ENCODE measurements around the gene ESF1. TPM values are rescaled to one million over a fixed set of nuclear protein-coding genes. Genes with fewer than 3 reads are reported as not detected.
A peak's percentile ranks its signal among the peaks of the same experiment; 100 is the strongest.

The ESF1 gene
- total RNA-seq (1 to 10 TPM; 8.3 to 9.6 TPM), total RNA-seq (25.3 to 36.2 reads per million in 2 donors)

DNA sequence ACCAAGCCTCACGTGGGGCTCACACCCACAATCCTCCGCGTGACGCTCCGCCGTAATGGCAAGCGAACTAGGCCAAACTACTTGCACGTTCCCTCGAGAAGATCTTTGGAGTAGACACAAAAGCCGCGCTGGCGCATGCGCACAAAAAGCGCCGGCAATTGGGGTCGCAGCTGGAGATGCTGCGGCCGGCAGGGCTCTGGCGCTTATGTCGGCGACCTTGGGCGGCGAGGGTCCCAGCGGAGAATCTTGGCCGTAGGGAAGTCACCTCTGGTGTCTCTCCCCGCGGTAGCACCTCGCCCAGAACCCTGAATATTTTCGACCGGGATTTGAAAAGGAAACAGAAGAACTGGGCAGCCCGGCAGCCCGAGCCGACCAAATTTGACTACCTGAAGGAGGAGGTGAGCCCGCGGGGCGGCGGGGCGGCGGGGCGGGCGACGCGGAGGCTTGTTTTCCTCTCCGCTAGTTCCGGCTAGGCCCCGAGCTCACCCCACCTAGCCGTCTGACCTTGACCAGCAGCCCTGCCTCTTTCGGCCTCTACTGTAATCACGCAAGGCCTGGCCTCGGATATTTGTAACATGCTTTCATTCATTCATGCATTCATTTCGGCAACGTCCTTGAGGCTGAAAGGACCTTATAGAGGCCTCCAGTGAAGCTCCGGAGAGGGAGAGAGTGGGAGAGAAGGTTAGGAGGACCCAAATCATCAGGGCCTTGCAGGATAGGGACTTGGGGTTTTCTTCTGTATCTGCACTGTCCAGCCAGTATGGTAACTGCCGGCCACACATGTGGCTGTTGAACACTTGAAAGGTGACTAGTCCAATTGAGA lies at the start of gene ESF1, which contains the start of gene NDUFAF5:
TSS of gene ESF1 (minus strand) at position 27 of the 823 bp plus-strand sequence. CDS start 1,779 bp downstream, outside the sequence.
TSS of gene NDUFAF5 (plus strand) at position 136 of the 823 bp plus-strand sequence. CDS start at position 177, 41 bp downstream.
- H3K36me3 Mint-ChIP-seq (ENCODE audit: low read depth) = peaks cover 13% of the 10 kb centered on the region
- no peaks in the 10 kb centered on the region for H3K9me3 ChIP-seq (ENCODE audit: control insufficient read depth, low read length, poor library complexity, severe bottlenecking)
- peaks cover 36% of the 10 kb centered on the region for H3K4me1 Mint-ChIP-seq
- H3K27ac Mint-ChIP-seq = peak within 1 kb of the TSS; percentile 99
- peak within 1 kb of the TSS; percentile 99 for H3K4me3 Mint-ChIP-seq
- ATAC-seq (peak; percentile 98), DNase-seq (peak; percentile 74 to 86 (median 81))
- no peaks in the 10 kb centered on the region for H3K27me3 Mint-ChIP-seq

DNA sequence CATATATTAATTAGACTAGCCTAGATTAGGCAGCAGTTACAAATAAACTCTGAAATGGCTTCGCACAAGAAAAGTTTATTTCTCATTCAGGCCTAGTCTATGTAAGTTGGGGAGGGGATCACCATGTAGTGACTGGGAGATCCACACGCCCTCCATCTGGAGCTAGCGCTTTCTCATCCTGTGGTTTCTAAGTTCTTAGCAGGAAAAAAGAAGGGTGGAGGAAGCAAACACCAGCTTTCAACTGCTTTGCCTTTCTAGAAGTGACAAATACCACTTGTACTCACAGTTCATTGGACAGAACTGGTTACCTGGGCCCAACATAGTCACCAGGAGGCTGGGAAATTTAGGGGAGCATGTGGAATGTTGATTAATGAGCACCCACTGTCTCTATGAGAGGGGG lies 46.8 kb upstream of the ESF1 start:
- no peak overlapping the region for H3K27ac Mint-ChIP-seq
- peaks cover 26% of the 10 kb centered on the region for H3K27me3 Mint-ChIP-seq
- H3K9me3 ChIP-seq (ENCODE audit: control insufficient read depth, low read length, poor library complexity, severe bottlenecking) = no peaks in the 10 kb centered on the region
- H3K36me3 Mint-ChIP-seq (ENCODE audit: low read depth) = no peaks in the 10 kb centered on the region
- H3K4me1 Mint-ChIP-seq = no peaks in the 10 kb centered on the region
- ATAC-seq (no peak), DNase-seq (no peak)
- H3K4me3 Mint-ChIP-seq = no peak overlapping the region

DNA sequence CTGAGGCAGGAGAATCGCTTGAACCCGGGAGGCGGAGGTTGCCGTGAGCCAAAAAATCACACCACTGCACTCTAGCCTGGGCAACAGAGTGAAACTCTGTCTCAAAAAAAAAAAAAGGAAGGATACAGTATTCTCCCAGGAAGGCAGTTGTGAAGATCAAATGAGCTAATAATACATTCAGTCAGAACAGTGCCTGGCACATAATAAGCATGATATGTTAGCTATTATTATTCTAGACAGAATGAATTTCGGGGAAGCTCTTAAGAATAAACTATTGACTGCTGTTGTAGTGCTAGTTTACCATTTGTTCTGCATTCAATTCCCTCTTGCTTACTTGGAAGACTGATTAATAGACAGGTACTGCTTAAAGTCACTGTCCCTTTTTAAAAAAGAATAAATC lies 40.7 kb upstream of the ESF1 start:
- ATAC-seq (no peak), DNase-seq (no peak)
- Mint-ChIP-seq H3K27me3 (peaks cover 26% of the 10 kb centered on the region), H3K4me3 (no peak overlapping the region), H3K4me1 (peaks cover 5% of the 10 kb centered on the region), H3K27ac (no peak overlapping the region), H3K36me3 (ENCODE audit: low read depth) (no peaks in the 10 kb centered on the region)
- H3K9me3 ChIP-seq (ENCODE audit: control insufficient read depth, low read length, poor library complexity, severe bottlenecking) = no peaks in the 10 kb centered on the region

DNA sequence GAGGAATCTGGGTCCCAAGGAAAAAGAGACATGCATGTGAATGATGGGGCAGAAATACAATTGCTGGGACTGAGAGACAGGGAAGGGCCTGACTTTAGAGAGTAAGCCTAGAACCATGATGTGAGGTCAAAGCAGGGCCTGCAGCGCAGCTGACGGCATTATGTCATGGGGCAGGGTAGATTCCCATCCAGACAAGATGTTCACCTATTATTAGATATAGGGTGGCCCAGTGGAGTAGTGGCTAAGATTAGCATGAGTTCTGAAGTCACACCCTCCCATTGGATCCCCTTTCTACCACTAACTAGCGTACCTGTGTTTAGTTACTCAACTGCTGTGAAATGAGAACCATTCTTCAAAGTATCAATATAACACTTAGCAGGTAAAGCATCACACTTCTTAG lies 39.7 kb upstream of the ESF1 start:
- Mint-ChIP-seq H3K27ac (no peak overlapping the region), H3K27me3 (peaks cover 21% of the 10 kb centered on the region), H3K4me1 (peaks cover 5% of the 10 kb centered on the region), H3K4me3 (no peak overlapping the region), H3K36me3 (ENCODE audit: low read depth) (no peaks in the 10 kb centered on the region)
- ATAC-seq (no peak), DNase-seq (no peak)
- no peaks in the 10 kb centered on the region for H3K9me3 ChIP-seq (ENCODE audit: control insufficient read depth, low read length, poor library complexity, severe bottlenecking)

- no peak overlapping the region for H3K27ac Mint-ChIP-seq
- H3K4me1 Mint-ChIP-seq = peaks cover 5% of the 10 kb centered on the region
- H3K27me3 Mint-ChIP-seq = peaks cover 10% of the 10 kb centered on the region
- H3K36me3 Mint-ChIP-seq (ENCODE audit: low read depth) = no peaks in the 10 kb centered on the region
- DNase-seq (no peak), ATAC-seq (no peak)
- H3K9me3 ChIP-seq (ENCODE audit: control insufficient read depth, low read length, poor library complexity, severe bottlenecking) = no peaks in the 10 kb centered on the region
- no peak overlapping the region for H3K4me3 Mint-ChIP-seq
Measured at GRCh38 chr20:13822459-13822858, 37.7 kb upstream of the ESF1 start.

DNA sequence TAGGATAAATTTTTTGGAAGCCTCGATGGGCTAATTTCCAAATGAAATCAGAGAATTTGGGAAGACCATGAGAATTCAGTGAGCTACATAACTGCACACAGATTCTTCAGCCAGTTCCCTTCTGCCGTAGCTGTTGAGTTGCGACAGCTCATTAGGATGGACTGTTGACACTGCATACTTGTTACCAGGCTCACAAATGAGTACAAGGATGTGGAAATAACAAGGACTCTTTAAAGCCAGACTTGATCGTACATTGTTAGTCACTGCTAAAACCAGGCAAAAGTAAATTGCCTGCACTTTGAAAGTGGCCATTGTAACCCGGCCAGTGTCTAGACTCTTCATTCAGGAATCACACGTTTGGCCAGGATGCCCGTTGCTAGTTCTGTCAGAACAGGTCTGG lies 37.2 kb upstream of the ESF1 start:
- H3K36me3 Mint-ChIP-seq (ENCODE audit: low read depth) = no peaks in the 10 kb centered on the region
- no peak for DNase-seq
- H3K4me1 Mint-ChIP-seq = peaks cover 5% of the 10 kb centered on the region
- no peaks in the 10 kb centered on the region for H3K9me3 ChIP-seq (ENCODE audit: control insufficient read depth, low read length, poor library complexity, severe bottlenecking)
- no peak for ATAC-seq
- H3K27me3 Mint-ChIP-seq = peaks cover 5% of the 10 kb centered on the region
- no peak overlapping the region for H3K4me3 Mint-ChIP-seq
- no peak overlapping the region for H3K27ac Mint-ChIP-seq

DNA sequence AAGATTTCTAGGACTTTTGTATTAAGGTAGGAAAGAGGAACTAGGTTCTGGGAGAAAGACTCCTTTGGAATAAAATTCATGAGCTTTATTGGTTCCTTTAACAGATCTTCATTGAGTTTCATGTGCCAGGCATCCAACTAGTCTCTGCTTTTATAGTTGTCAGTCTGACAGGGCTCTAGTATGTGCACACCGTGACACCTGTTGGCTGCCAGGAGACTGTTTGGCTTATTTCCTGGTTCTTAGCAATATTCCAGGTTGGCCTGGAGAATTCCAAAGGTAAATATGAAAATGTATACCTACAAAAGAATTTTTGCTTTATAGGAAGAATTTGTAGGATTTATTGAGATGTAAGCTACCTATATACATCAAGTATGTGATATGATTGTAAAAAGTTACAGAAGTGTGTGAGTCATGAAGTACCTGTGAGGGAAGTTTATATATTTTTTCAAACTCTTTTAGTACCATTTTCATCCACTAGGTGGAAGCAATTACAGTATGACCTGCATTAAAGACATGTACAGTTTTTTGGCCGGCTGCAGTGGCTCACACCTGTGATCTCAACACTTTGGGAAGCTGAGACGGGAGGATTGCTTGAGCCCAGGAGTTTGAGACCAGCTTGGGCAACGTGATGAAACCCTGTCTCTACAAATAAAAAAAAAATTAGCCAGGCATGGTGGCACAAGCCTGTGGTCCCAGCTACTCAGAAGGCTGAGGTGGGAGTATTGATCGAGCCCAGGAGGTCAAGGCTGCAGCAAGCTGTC lies 35.3 kb upstream of the ESF1 start:
- DNase-seq = no peak
- H3K4me1 Mint-ChIP-seq = peaks cover 5% of the 10 kb centered on the region
- peak; percentile 65 for ATAC-seq
- H3K4me3 Mint-ChIP-seq = no peak overlapping the region
- H3K36me3 Mint-ChIP-seq (ENCODE audit: low read depth) = peaks cover 2% of the 10 kb centered on the region
- H3K27ac Mint-ChIP-seq = no peak overlapping the region
- H3K27me3 Mint-ChIP-seq = no peaks in the 10 kb centered on the region
- H3K9me3 ChIP-seq (ENCODE audit: control insufficient read depth, low read length, poor library complexity, severe bottlenecking) = no peaks in the 10 kb centered on the region

- Mint-ChIP-seq H3K36me3 (ENCODE audit: low read depth) (peaks cover 2% of the 10 kb centered on the region), H3K27ac (no peak overlapping the region), H3K27me3 (no peaks in the 10 kb centered on the region)
Measured at GRCh38 chr20:13817342-13817741, 32.6 kb upstream of the ESF1 start.

DNA sequence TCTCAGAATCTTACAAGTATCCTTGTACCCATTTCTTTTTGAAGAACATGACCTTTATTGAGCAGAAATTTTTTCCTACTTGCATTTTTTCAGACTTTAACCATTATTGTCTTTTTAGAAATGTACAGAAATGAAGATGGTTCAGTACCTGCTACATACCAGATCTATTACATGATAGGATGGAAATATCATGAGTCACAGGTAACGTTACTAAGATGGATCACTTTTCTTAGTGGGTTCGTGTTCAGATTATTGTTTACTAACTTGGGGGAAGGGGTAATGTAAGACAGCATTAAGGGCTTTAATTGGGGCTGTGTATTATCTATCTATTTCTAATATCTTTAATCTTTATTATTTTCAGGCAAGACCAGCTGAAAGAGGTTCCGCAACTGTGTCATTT lies 32.0 kb upstream of the ESF1 start:
- H3K4me1 Mint-ChIP-seq = no peaks in the 10 kb centered on the region
- peaks cover 2% of the 10 kb centered on the region for H3K36me3 Mint-ChIP-seq (ENCODE audit: low read depth)
- DNase-seq (no peak), ATAC-seq (no peak)
- no peaks in the 10 kb centered on the region for H3K9me3 ChIP-seq (ENCODE audit: control insufficient read depth, low read length, poor library complexity, severe bottlenecking)
- no peak overlapping the region for H3K27ac Mint-ChIP-seq
- no peaks in the 10 kb centered on the region for H3K27me3 Mint-ChIP-seq
- H3K4me3 Mint-ChIP-seq = no peak overlapping the region

More at GRCh38 chr20:13817342-13817741, 32.6 kb upstream of the ESF1 start:
- no peak overlapping the region for H3K4me3 Mint-ChIP-seq
- H3K9me3 ChIP-seq (ENCODE audit: control insufficient read depth, low read length, poor library complexity, severe bottlenecking) = no peaks in the 10 kb centered on the region
- no peaks in the 10 kb centered on the region for H3K4me1 Mint-ChIP-seq
- DNase-seq (no peak), ATAC-seq (no peak)

DNA sequence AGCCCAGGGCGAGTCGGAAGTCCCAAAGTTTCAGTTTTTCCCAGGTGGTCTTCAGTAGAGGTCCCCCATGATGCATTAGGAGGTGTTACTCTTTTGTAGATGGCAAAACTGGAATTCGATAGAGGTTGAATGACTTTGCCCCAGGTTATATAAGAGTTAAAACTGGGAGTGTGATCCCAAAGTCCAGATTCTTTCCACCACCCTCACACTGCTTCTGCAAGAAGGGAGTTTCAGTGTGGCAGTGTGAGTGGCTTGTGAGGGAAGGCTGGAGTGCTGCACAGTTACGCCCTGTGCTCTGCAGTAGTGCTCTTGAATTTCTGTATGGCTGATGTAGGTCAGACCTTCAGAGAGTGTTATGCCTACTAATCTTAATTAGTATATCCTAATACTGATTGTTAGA lies 30.0 kb upstream of the ESF1 start:
- Mint-ChIP-seq H3K27me3 (no peaks in the 10 kb centered on the region), H3K36me3 (ENCODE audit: low read depth) (peaks cover 2% of the 10 kb centered on the region), H3K4me3 (no peak overlapping the region), H3K27ac (no peak overlapping the region), H3K4me1 (no peaks in the 10 kb centered on the region)
- DNase-seq (no peak), ATAC-seq (no peak)
- no peaks in the 10 kb centered on the region for H3K9me3 ChIP-seq (ENCODE audit: control insufficient read depth, low read length, poor library complexity, severe bottlenecking)

DNA sequence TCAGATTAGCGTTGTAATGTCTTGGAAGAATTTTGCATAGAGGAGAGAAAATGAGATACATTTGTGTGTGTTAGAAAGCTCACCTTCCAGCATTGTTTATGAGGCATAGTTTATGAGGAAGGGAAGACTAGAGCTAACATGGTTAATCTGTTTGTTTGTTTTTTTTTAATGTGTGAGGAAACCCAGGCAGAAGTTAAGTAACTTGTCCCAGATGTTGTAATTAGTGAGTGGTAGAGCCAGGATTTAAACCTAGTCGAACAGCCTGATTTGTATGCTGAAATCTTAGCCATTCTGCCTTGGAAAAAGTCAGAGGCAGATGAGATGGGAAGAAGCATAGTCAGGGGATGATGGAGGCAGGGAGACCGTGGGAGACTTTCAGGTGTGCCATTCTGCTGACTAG lies 29.2 kb upstream of the ESF1 start:
- Mint-ChIP-seq H3K27me3 (no peaks in the 10 kb centered on the region), H3K4me3 (no peak overlapping the region), H3K4me1 (no peaks in the 10 kb centered on the region), H3K27ac (no peak overlapping the region), H3K36me3 (ENCODE audit: low read depth) (peaks cover 2% of the 10 kb centered on the region)
- DNase-seq (no peak), ATAC-seq (no peak)
- no peaks in the 10 kb centered on the region for H3K9me3 ChIP-seq (ENCODE audit: control insufficient read depth, low read length, poor library complexity, severe bottlenecking)

GRCh38 chr20:13810446-13810845 lies 25.7 kb upstream of the ESF1 start:
- Mint-ChIP-seq H3K27ac (no peak overlapping the region), H3K4me3 (no peak overlapping the region), H3K36me3 (ENCODE audit: low read depth) (no peaks in the 10 kb centered on the region), H3K4me1 (no peaks in the 10 kb centered on the region), H3K27me3 (no peaks in the 10 kb centered on the region)
- H3K9me3 ChIP-seq (ENCODE audit: control insufficient read depth, low read length, poor library complexity, severe bottlenecking) = no peaks in the 10 kb centered on the region
- no peak for DNase-seq
- ATAC-seq = no peak

- Mint-ChIP-seq H3K4me3 (no peak overlapping the region), H3K4me1 (no peaks in the 10 kb centered on the region), H3K27me3 (no peaks in the 10 kb centered on the region), H3K27ac (no peak overlapping the region), H3K36me3 (ENCODE audit: low read depth) (no peaks in the 10 kb centered on the region)
- ATAC-seq (no peak), DNase-seq (no peak)
- no peaks in the 10 kb centered on the region for H3K9me3 ChIP-seq (ENCODE audit: control insufficient read depth, low read length, poor library complexity, severe bottlenecking)
Measured at GRCh38 chr20:13809855-13810254, 25.1 kb upstream of the ESF1 start.
